HCT116 (cell line): Measurements from ENCODE around the gene RUNX2. TPM values are rescaled to one million over a fixed set of nuclear protein-coding genes. Genes with fewer than 3 reads are reported as not detected.

ENCODE experiments used
- ATAC-seq: fragments of 200-7000 bp; cut with Tn5 transposase; 2 replicates; pipeline ENCODE4 v1.9.1; 2020; ENCODE audit warnings: mild to moderate bottlenecking, moderate library complexity
- BruUV-seq: library from RNA; stranded (reverse); fragments of 400-500 nt; replicated peaks from 2 replicates; lab custom pipeline; 2021; lab: Mats Ljungman, UMichigan
- CTCF ChIA-PET: fragments of 300-600 bp; sonication (Branson Sonifier 250); formaldehyde crosslinking; loops from one replicate; lab custom pipeline; 2021; ENCODE audit warnings: antibody characterized with exemption; lab: Charles Lee
- POLR2A ChIA-PET: fragments of 300-600, 350-600 bp; sonication (Branson Sonifier 250); formaldehyde crosslinking; loops from one replicate; lab custom pipeline; 2021; ENCODE audit warnings: antibody characterized with exemption; lab: Charles Lee
- RAD21 ChIA-PET, 2 experiments: fragments of 300-600 bp; sonication (Branson Sonifier 250); formaldehyde crosslinking; loops; one replicate each; lab custom pipeline; 2023; ENCODE audit warnings: low total read pairs in 2 of 2; ENCODE audit not compliant: uncharacterized antibody in 2 of 2, unreplicated experiment in 2 of 2, low non-redundant PET in 1 of 2; lab: Charles Lee
- DNase-seq: peaks from one replicate; pipeline ENCODE4 v3.0.0-alpha.2; 2010; ENCODE audit warnings: low read depth, low spot score
- H2AFZ ChIP-seq: fragments of 200-600 bp; shearing (Covaris generic), sonication (generic); 2 replicates; pipeline ENCODE4 v1.6.1; 2017; ENCODE audit warnings: low read depth, mixed run types, mixed read lengths, antibody characterized with exemption, low read length; ENCODE audit not compliant: poor library complexity, severe bottlenecking
- H3K27ac ChIP-seq: 2 replicates; pipeline ENCODE4 v1.5.1; 2012; ENCODE audit warnings: low read depth, low read length
- H3K27me3 ChIP-seq: fragments of 200-600 bp; sonication (generic); 2 replicates; pipeline ENCODE4 v1.6.1; 2016; ENCODE audit warnings: mixed run types, low read length, mixed read lengths; ENCODE audit not compliant: insufficient read depth
- H3K36me3 ChIP-seq, 2 experiments: fragments of 200-500 bp in 1 of 2; fragments of 200-600 bp in 1 of 2; sonication (Bioruptor generic) in 1 of 2; sonication (generic) in 1 of 2; 2 replicates each; pipeline versions ENCODE4 v1.5.1 to v1.6.1; 2014 to 2016; ENCODE audit warnings: low read length in 2 of 2, inconsistent platforms in 1 of 2, mixed read lengths in 1 of 2, mixed run types in 1 of 2; ENCODE audit not compliant: insufficient read depth in 2 of 2, control insufficient read depth in 1 of 2
- H3K4me1 ChIP-seq, 2 experiments: fragments of 200-600 bp in 1 of 2; sonication (generic) in 1 of 2; 2 replicates each; pipeline versions ENCODE4 v1.5.1 to v1.6.1; 2012 to 2017; ENCODE audit warnings: low read length in 2 of 2, inconsistent platforms in 1 of 2, mild to moderate bottlenecking in 1 of 2, mixed read lengths in 1 of 2, mixed run types in 1 of 2, moderate library complexity in 1 of 2; ENCODE audit not compliant: insufficient read depth in 2 of 2, control insufficient read depth in 1 of 2
- H3K4me2 ChIP-seq: fragments of 200-600 bp; sonication (generic); 2 replicates; pipeline ENCODE4 v1.6.1; 2017; ENCODE audit warnings: mixed run types, low read length, mixed read lengths
- H3K4me3 ChIP-seq, 2 experiments: fragments of 200-600 bp in 1 of 2; sonication (generic) in 1 of 2; replicated peaks in 1 of 2; 2 replicates each; pipeline ENCODE4 v1.5.1; 2011 to 2016; ENCODE audit warnings: low read length in 2 of 2, control low read depth in 1 of 2, low read depth in 1 of 2, mild to moderate bottlenecking in 1 of 2, mixed read lengths in 1 of 2, mixed run types in 1 of 2
- H3K79me2 ChIP-seq: fragments of 200-600 bp; sonication (generic); 2 replicates; pipeline ENCODE4 v1.6.1; 2017; ENCODE audit warnings: mild to moderate bottlenecking, mixed run types, low read length, moderate library complexity, mixed read lengths; ENCODE audit not compliant: insufficient read depth
- H3K9ac ChIP-seq: fragments of 200-600 bp; sonication (generic); 2 replicates; pipeline ENCODE4 v1.6.1; 2016; ENCODE audit warnings: low read length, mixed read lengths
- H3K9me2 ChIP-seq: fragments of 200-600 bp; sonication (generic), shearing (Covaris generic); 2 replicates; pipeline ENCODE4 v1.6.1; 2017; ENCODE audit warnings: mixed run types, mild to moderate bottlenecking, moderate library complexity; ENCODE audit not compliant: insufficient read depth
- H3K9me3 ChIP-seq, 2 experiments: fragments of 200-500 bp in 1 of 2; fragments of 200-600 bp in 1 of 2; sonication (Bioruptor generic) in 1 of 2; sonication (generic) in 1 of 2; 2 replicates each; pipeline ENCODE4 v1.6.1; 2014 to 2017; ENCODE audit warnings: low read length in 2 of 2, mixed read lengths in 2 of 2, inconsistent platforms in 1 of 2, low read depth in 1 of 2, mild to moderate bottlenecking in 1 of 2, mixed run types in 1 of 2, moderate library complexity in 1 of 2; ENCODE audit not compliant: control insufficient read depth in 1 of 2, insufficient read depth in 1 of 2
- H4K20me1 ChIP-seq: fragments of 200-600 bp; sonication (generic), shearing (Covaris generic); 2 replicates; pipeline ENCODE4 v1.6.1; 2017; ENCODE audit warnings: mixed run types, mild to moderate bottlenecking, moderate library complexity; ENCODE audit not compliant: insufficient read depth
- CEBPB ChIP-seq: IDR thresholded peaks from 2 replicates; pipeline ENCODE4 v1.6.1; 2012; ENCODE audit warnings: low read depth
- ELF1 ChIP-seq: IDR thresholded peaks from 2 replicates; pipeline ENCODE4 v1.6.1; 2012; ENCODE audit warnings: low read depth, borderline replicate concordance
- EZH2 ChIP-seq: fragments of 200-600 bp; sonication (generic); IDR thresholded peaks from 2 replicates; pipeline ENCODE4 v1.6.1; 2017; ENCODE audit warnings: antibody characterized with exemption, mixed run types
- POLR2AphosphoS5 ChIP-seq: IDR thresholded peaks from 2 replicates; pipeline ENCODE4 v1.6.1; 2011; ENCODE audit warnings: mild to moderate bottlenecking, low read depth, low read length, moderate library complexity
- RAD21 ChIP-seq: IDR thresholded peaks from 2 replicates; pipeline ENCODE4 v1.6.1; 2012; ENCODE audit warnings: low read depth, mild to moderate bottlenecking
- TCF7L2 ChIP-seq: IDR thresholded peaks from 2 replicates; pipeline ENCODE4 v1.7.0; 2011; ENCODE audit warnings: borderline replicate concordance, inconsistent platforms; ENCODE audit not compliant: insufficient read depth, insufficient read length; ENCODE audit errors: extremely low read depth
- ZFX ChIP-seq: fragments of 450-650 bp; IDR thresholded peaks from 2 replicates; pipeline ENCODE4 v1.6.1; 2017
- intact Hi-C: fragments of 100-400 bp; cut with micrococcal nuclease; formaldehyde crosslinking; loops from 2 replicates; pipeline ENCODE4 v1.10.0; 2022
- total RNA-seq: library from RNA; stranded (reverse); gene quantifications from one replicate; pipeline ENCODE4 v1.2.1, GENCODE V29; 2021; ENCODE audit not compliant: unreplicated experiment
- TF ChIP-seq, protein P1 (sequence below): IDR thresholded peaks from 2 replicates; pipeline ENCODE4 v1.6.1; 2011; ENCODE audit warnings: mild to moderate bottlenecking, low read length, moderate library complexity; ENCODE audit not compliant: insufficient replicate concordance; ENCODE audit errors: extremely low read depth
- TF ChIP-seq, protein P2 (sequence below), 3 experiments: fragments of 200-600 bp in 1 of 3; sonication (generic) in 1 of 3; IDR thresholded peaks in 2 of 3; conservative IDR thresholded peaks in 1 of 3; 2 replicates each; pipeline ENCODE4 v1.5.1; 2012 to 2017; ENCODE audit warnings: low read depth in 2 of 3, low read length in 2 of 3, antibody characterized with exemption in 1 of 3, borderline replicate concordance in 1 of 3, control low read depth in 1 of 3, mild to moderate bottlenecking in 1 of 3, mixed read lengths in 1 of 3, mixed run types in 1 of 3, moderate library complexity in 1 of 3; ENCODE audit not compliant: insufficient read depth in 1 of 3

The RUNX2 gene
- total RNA-seq, 1 experiment from 2014 or later, result 1.1 TPM

DNA sequence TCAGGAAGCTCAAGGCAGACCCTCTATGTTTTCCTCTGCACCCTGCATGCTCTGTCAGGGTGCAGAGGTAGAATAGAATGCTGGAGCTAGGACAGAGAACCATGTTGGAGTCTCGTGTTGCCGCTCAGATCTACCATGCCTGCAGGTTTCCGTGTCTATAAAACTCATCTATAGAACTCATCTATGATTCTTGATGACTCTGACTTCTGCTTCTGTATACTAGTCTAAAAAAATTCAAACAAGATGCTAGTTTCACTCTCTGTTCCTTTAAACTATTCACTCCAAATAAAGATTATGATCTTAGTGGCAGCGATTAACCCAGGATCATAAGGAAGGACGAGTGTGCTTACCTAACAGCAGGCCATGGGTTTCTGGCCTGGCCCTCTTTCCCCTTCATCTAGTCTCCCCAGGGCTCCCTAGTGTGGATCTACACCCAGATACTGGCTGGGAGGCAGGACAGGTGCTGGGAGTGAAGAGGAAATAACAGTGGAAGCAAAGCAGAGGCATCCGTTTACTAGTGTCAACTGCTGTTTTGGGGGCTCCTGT, 212.3 kb downstream of the RUNX2 start:
- Histone ChIP-seq H3K36me3 (no peaks in the 10 kb centered on the region), H3K4me2 (no peak overlapping the region), H4K20me1 (no peaks in the 10 kb centered on the region), H3K9me2 (no peaks in the 10 kb centered on the region), H3K9me3 (no peaks in the 10 kb centered on the region), H3K9ac (no peak overlapping the region), H3K4me1 (no peaks in the 10 kb centered on the region), H3K27me3 (no peaks in the 10 kb centered on the region), H3K27ac (no peak overlapping the region), H3K79me2 (no peaks in the 10 kb centered on the region), H3K4me3 (no peak overlapping the region), H2AFZ (no peak overlapping the region)
- TF ChIP-seq, protein P1, sequence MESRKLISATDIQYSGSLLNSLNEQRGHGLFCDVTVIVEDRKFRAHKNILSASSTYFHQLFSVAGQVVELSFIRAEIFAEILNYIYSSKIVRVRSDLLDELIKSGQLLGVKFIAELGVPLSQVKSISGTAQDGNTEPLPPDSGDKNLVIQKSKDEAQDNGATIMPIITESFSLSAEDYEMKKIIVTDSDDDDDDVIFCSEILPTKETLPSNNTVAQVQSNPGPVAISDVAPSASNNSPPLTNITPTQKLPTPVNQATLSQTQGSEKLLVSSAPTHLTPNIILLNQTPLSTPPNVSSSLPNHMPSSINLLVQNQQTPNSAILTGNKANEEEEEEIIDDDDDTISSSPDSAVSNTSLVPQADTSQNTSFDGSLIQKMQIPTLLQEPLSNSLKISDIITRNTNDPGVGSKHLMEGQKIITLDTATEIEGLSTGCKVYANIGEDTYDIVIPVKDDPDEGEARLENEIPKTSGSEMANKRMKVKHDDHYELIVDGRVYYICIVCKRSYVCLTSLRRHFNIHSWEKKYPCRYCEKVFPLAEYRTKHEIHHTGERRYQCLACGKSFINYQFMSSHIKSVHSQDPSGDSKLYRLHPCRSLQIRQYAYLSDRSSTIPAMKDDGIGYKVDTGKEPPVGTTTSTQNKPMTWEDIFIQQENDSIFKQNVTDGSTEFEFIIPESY, result no peak
- TF ChIP-seq POLR2AphosphoS5, result no peak
- no peak for TF ChIP-seq TCF7L2
- TF ChIP-seq CEBPB, result no peak
- TF ChIP-seq, protein P2, sequence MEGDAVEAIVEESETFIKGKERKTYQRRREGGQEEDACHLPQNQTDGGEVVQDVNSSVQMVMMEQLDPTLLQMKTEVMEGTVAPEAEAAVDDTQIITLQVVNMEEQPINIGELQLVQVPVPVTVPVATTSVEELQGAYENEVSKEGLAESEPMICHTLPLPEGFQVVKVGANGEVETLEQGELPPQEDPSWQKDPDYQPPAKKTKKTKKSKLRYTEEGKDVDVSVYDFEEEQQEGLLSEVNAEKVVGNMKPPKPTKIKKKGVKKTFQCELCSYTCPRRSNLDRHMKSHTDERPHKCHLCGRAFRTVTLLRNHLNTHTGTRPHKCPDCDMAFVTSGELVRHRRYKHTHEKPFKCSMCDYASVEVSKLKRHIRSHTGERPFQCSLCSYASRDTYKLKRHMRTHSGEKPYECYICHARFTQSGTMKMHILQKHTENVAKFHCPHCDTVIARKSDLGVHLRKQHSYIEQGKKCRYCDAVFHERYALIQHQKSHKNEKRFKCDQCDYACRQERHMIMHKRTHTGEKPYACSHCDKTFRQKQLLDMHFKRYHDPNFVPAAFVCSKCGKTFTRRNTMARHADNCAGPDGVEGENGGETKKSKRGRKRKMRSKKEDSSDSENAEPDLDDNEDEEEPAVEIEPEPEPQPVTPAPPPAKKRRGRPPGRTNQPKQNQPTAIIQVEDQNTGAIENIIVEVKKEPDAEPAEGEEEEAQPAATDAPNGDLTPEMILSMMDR (IDR thresholded peaks at IDR 0.05 in 2 of 3, conservative IDR thresholded peaks at IDR 0.05 in 1 of 3; ENCODE audit: borderline replicate concordance in 1 of 3, insufficient read depth in 1 of 3, low read depth in 2 of 3, low read length in 2 of 3), result no peak
- no peak for TF ChIP-seq ELF1
- no peak for TF ChIP-seq EZH2
- no peak for TF ChIP-seq RAD21
- TF ChIP-seq ZFX, result no peak
- intact Hi-C loops, result no loop called here
- ChIA-PET RAD21 (no interaction called here), POLR2A (no interaction called here), CTCF (no interaction called here)
- no TSS peak for BruUV-seq
- DNase-seq, result no peak
- no peak for ATAC-seq
